Esophagus squamous epithelium (tissue), 5 donors: ENCODE data around the gene PRCP. TPM values are rescaled to one million over a fixed set of nuclear protein-coding genes. Genes with fewer than 3 reads are reported as not detected.

ENCODE experiments used
- DNase-seq: peaks from one replicate; lab custom pipeline; 2025; lab: John Stamatoyannopoulos, UW
- H3K27ac ChIP-seq, 4 donors: fragments of 200-600 bp; sonication (generic); one replicate each; pipeline ENCODE4 v1.5.1; 2016 to 2019; ENCODE audit warnings: mild to moderate bottlenecking in 1 of 4
- H3K27me3 ChIP-seq, 4 donors: fragments of 200-600 bp; sonication (generic); 1 replicate in 3 of 4; 2 replicates in 1 of 4; pipeline versions ENCODE4 v1.5.1 to v1.6.0; 2017 to 2021; ENCODE audit warnings: antibody characterized with exemption in 1 of 4
- H3K36me3 ChIP-seq, 3 donors: fragments of 200-600 bp; sonication (generic); one replicate each; pipeline ENCODE4 v1.5.1; 2016 to 2019
- H3K4me1 ChIP-seq, 3 donors: fragments of 200-600 bp; sonication (generic); one replicate each; pipeline ENCODE4 v1.5.1; 2017 to 2019
- H3K4me3 ChIP-seq, 4 donors: fragments of 200-600 bp; sonication (generic); 1 replicate in 3 of 4; 2 replicates in 1 of 4; pipeline ENCODE4 v1.5.1; 2016 to 2019; ENCODE audit warnings: mild to moderate bottlenecking in 2 of 4, moderate library complexity in 1 of 4
- H3K9me3 ChIP-seq, 3 donors: fragments of 200-600 bp; sonication (generic); one replicate each; pipeline ENCODE4 v1.5.1; 2016 to 2019
- POLR2A ChIP-seq, 4 donors: fragments of 450-650 bp; IDR thresholded peaks; one replicate each; pipeline ENCODE4 v1.6.1; 2017; ENCODE audit warnings: antibody characterized with exemption in 4 of 4, mild to moderate bottlenecking in 4 of 4, moderate library complexity in 3 of 4
- WGBS, 2 donors: methylation state at CpG; one replicate each; pipeline ENCODE4 v1.1.5; 2018; 5-methylcytosine and 5-hydroxymethylcytosine counted together
- intact Hi-C: fragments of 100-400 bp; cut with DNase I; formaldehyde crosslinking; loops from one replicate; pipeline ENCODE4 v1.15.0; 2022
- total RNA-seq, 4 donors: library from RNA; depleted of rRNA; stranded (reverse); fragments of >200 nt; gene quantifications; one replicate each; pipeline ENCODE4 v1.1.0, GENCODE V29; 2016
- TF ChIP-seq, protein P1 (sequence below), 6 experiments: fragments of 450-650 bp in 4 of 6; fragments of 200-600 bp in 2 of 6; sonication (generic) in 2 of 6; IDR thresholded peaks; one replicate each; pipeline ENCODE4 v1.5.1; 2016 to 2019; ENCODE audit warnings: antibody characterized with exemption in 6 of 6, mild to moderate bottlenecking in 4 of 6, moderate library complexity in 4 of 6
- donor health status: DM: yes; HTN: yes; CAD: no.

The PRCP gene
- total RNA-seq, 4 donors from 2014 or later: 39.6 to 82.4 (median 50.3) TPM

DNA sequence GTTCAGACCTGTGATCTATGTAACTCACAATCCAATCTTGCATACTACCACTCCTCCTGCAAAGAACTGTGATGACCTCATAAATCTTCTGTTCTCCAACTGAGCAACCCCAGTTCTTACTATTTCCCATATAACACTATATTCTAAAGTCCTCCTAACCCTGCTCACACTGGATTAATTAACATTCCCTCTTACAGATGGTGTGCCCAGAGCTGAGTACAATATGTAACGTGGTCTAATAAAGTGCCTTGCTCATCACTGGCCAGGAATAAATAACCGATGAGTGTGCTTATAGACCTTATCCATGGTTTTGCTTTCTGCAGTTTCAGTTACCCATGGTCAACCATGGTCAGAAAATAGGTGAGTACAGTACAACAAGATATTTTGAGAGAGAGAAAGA lies 28.6 kb downstream of the PRCP start:
- Histone ChIP-seq H3K4me3 (no peak overlapping the region), H3K4me1 (peaks cover 18 to 88% (median 48%) of the 10 kb centered on the region in 3 donors), H3K27ac (no peak overlapping the region), H3K9me3 (no peaks in the 10 kb centered on the region), H3K27me3 (no peaks in the 10 kb centered on the region), H3K36me3 (no peaks in the 10 kb centered on the region)
- WGBS, 2 donors: 94 to 96% methylated on average over 2 of the region's 2 CpGs
- DNase-seq: no peak
- intact Hi-C loops: no loop called here
- TF ChIP-seq, protein P1, sequence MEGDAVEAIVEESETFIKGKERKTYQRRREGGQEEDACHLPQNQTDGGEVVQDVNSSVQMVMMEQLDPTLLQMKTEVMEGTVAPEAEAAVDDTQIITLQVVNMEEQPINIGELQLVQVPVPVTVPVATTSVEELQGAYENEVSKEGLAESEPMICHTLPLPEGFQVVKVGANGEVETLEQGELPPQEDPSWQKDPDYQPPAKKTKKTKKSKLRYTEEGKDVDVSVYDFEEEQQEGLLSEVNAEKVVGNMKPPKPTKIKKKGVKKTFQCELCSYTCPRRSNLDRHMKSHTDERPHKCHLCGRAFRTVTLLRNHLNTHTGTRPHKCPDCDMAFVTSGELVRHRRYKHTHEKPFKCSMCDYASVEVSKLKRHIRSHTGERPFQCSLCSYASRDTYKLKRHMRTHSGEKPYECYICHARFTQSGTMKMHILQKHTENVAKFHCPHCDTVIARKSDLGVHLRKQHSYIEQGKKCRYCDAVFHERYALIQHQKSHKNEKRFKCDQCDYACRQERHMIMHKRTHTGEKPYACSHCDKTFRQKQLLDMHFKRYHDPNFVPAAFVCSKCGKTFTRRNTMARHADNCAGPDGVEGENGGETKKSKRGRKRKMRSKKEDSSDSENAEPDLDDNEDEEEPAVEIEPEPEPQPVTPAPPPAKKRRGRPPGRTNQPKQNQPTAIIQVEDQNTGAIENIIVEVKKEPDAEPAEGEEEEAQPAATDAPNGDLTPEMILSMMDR (IDR thresholded peaks at IDR 0.05): no peak
- TF ChIP-seq POLR2A (IDR thresholded peaks at IDR 0.05): no peak

DNA sequence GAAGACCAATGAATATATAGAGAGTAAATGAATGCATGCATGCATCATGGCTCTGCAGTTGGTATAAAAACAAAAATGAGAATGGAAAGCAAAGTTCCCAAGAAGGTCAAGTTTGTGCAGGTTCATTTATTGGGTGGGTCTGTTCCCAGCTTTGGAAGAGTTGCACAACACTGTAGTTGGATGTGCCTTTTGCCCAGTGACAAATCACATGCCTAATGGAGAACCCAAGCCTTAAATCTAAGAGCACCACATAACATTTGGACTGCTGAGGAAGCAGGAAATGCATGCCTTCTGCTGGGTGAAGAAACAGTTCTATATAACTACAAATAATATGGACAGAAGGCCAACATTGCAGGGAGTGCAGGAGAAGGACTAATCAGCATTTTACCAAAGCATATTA lies 30.6 kb downstream of the PRCP start:
- DNase-seq: no peak
- Histone ChIP-seq H3K4me3 (no peak overlapping the region), H3K4me1 (peaks cover 9 to 73% (median 36%) of the 10 kb centered on the region in 3 donors), H3K36me3 (no peaks in the 10 kb centered on the region), H3K9me3 (no peaks in the 10 kb centered on the region), H3K27me3 (no peaks in the 10 kb centered on the region), H3K27ac (peak overlapping the region; percentile 67 to 79 (median 74))
- TF ChIP-seq, protein P1 (IDR thresholded peaks at IDR 0.05): no peak
- TF ChIP-seq POLR2A (IDR thresholded peaks at IDR 0.05): no peak
- intact Hi-C loops: no loop called here

DNA sequence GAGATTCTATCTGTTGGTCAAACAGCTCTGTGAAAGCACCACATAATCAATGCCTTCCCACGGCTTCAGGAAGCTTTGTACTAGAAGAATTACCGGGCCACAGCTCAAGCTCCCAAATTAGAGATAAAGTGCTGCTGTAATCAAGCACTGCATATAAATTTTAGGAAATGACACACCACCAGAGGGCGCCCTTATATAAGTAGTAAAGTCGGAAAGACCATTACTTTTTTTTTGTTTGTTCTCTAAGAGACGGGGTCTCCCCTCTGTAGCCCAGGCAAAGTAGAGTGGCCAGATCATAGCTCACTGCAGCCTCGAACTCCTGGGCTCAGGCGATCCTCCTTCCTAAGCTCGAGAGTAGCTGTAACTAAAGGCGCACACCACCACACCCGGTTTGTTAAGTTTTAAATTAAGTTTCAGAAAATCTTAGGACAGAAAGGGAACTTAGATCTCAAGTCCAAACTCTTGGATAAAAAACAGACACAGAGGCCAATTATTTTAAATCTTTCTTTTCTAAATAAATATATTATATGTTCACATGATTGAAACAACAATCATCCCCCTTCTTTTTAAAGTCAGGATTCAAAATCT lies 32.6 kb downstream of the PRCP start:
- Histone ChIP-seq H3K9me3 (no peaks in the 10 kb centered on the region), H3K4me1 (peaks cover 9 to 74% (median 38%) of the 10 kb centered on the region in 3 donors), H3K4me3 (peak overlapping the region in 3 of 4 donors; percentile 24 to 53 (median 29)), H3K27me3 (no peaks in the 10 kb centered on the region), H3K27ac (peak overlapping the region in 3 of 4 donors; percentile 9 to 74 (median 34)), H3K36me3 (no peaks in the 10 kb centered on the region)
- intact Hi-C loops: no loop called here
- DNase-seq: peak; percentile 44
- 14 to 16% methylated on average over 10 of the region's 10 CpGs for WGBS, 2 donors
- TF ChIP-seq, protein P1 (IDR thresholded peaks at IDR 0.05): peak; percentile 62 to 80 (median 74)
- TF ChIP-seq POLR2A (IDR thresholded peaks at IDR 0.05): no peak

DNA sequence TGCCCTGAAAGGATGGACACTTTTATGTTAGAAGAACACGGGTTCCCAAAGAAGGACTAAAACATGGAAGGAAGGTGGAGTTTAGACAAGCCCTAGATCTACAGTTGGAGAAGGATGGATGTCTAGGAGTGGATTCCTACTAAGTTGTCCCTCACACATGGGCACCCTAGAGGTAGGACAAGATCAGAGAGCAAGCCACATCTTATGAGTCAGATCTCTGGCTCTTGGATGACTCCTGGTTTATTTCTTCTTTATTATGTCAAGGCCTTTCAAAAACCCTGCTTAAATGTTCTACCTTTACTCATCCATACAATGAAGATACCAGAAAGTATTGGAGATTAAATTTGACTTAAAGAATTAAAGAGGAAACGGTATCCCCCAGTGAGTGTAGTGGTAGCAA lies 34.4 kb downstream of the PRCP start:
- TF ChIP-seq POLR2A (IDR thresholded peaks at IDR 0.05): no peak
- TF ChIP-seq, protein P1 (IDR thresholded peaks at IDR 0.05): no peak
- no peaks in the 10 kb centered on the region for H3K36me3 ChIP-seq
- intact Hi-C loops: no loop called here
- no peak for DNase-seq
- H3K4me1 ChIP-seq: peaks cover 9 to 62% (median 36%) of the 10 kb centered on the region in 3 donors
- H3K9me3 ChIP-seq: no peaks in the 10 kb centered on the region
- H3K27ac ChIP-seq: no peak overlapping the region
- 65% methylated on average over 2 of the region's 2 CpGs for WGBS, 2 donors
- H3K4me3 ChIP-seq: no peak overlapping the region
- no peaks in the 10 kb centered on the region for H3K27me3 ChIP-seq

DNA sequence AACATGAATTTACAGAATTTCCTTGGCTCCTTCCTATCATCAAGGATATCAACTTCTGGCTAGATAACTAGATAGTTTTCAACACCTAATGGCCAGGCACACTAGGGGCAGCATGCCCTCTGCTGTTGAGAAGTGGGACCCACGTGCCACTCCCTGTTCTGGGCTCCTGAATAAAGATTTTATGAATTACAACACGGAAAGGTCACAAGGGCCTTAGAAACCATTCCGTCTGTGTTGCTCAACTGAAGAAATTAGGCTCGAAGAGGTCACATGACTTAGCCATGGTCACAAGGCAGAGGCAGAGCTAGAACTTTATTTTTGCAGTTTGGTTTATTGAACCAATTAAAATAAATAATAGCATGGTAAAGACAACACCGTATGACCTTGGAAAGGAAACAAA lies 36.0 kb downstream of the PRCP start:
- H3K27ac ChIP-seq: no peak overlapping the region
- intact Hi-C loops: no loop called here

More for the DNA sequence above, 36.0 kb downstream of the PRCP start:
- Histone ChIP-seq H3K9me3 (no peaks in the 10 kb centered on the region), H3K27me3 (no peaks in the 10 kb centered on the region), H3K4me3 (no peak overlapping the region), H3K4me1 (peaks cover under 1 to 47% (median 22%) of the 10 kb centered on the region in 3 donors), H3K36me3 (no peaks in the 10 kb centered on the region)
- TF ChIP-seq, protein P1 (IDR thresholded peaks at IDR 0.05): peak in 5 of 6 experiments; percentile 31 to 48 (median 43)
- no peak for TF ChIP-seq POLR2A (IDR thresholded peaks at IDR 0.05)
- no peak for DNase-seq
- WGBS, 2 donors: 26 to 41% methylated on average over 5 of the region's 5 CpGs
